GM18502 (cell line): Measurements from ENCODE around the gene FAM90A1.
"Not testable (repeated sequence)": the region's sequence is repeated elsewhere in the genome, so short reads cannot be mapped to it uniquely, and the experiment has no call there.

Experiments
- ATAC-seq: cut with Tn5 transposase; IDR thresholded peaks from one replicate; pipeline ENCODE4 v1.9.1; 2021; ENCODE audit warnings: mild to moderate bottlenecking; ENCODE audit not compliant: unreplicated experiment, poor library complexity

FAM90A1 gene

GRCh38 chr12:8179989-8180585 lies 47.3 kb downstream of the FAM90A1 start:
- ATAC-seq, result not testable (repeated sequence)

- ATAC-seq, result not testable (repeated sequence)
These were observed 54.5 kb downstream of the FAM90A1 start for GRCh38 chr12:8172911-8173310.
